Inflammatory macrophage treated with lipopolysaccharide for 1 hour (primary cell): ENCODE measurements around the gene AURKAIP1.
"Not testable (repeated sequence)": the region's sequence is repeated elsewhere in the genome, so short reads cannot be mapped to it uniquely, and the experiment has no call there.

Experiments
- DNase-seq, 2 donors: peaks; one replicate each; pipeline ENCODE4 v3.0.0-alpha.2; 2020 to 2022

Gene AURKAIP1

DNA sequence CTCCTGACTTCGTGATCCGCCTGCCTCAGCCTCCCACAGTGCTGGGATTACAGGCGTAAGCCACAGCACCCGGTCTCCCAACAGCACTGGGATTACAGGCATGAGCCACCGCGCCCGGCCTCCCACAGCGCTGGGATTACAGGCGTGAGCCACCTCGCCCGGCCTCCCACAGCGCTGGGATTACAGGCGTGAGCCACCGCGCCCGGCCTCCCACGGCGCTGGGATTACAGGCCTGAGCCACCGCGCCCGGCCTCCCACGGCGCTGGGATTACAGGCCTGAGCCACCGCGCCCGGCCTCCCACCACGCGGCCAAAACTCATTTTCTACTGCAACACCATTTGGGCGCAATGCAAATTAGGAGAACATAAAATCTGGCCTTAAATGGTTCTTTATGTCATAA lies 10.3 kb upstream of the AURKAIP1 start:
- not testable (repeated sequence) for DNase-seq

DNA sequence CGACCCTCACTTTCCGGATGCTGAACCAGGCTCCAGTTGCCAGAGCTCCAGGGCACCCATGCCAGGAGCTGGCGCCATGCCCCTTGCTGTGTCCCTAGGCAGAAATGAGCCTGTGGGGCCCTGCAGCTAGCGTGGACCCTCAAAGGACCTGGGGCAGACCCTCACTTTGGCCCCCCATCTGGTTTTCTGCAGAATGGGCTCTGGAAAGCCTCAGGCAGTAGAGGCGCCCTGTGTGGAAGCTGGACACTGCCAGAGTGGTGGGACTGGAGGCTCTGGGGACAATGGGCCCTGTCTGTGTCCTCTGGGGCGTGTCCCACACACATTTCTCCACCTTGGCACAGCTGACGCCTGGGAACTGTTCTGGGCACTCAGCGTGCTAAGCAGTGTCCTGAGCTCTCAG lies 6.3 kb upstream of the AURKAIP1 start:
- no peak for DNase-seq

DNA sequence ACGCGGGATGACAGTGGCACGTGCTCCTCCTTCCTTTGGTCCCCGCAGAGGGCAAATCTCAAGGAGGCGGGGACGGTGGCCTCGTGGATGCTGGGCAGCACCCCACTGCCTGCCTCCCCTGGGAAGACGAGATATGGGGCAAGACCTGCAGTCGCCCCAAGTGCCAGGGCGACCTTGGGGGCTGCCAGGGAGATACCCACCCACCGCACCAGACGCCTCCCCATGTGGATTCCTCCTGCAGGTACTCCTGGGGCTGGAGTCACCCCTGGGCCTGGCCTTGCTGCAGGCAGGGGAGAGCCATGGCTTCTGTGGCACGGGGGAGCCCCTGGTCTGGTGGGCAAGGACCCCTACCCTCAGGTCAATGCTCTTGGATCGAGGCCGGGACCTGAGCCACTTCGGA lies 5.9 kb upstream of the AURKAIP1 start:
- no peak for DNase-seq

DNA sequence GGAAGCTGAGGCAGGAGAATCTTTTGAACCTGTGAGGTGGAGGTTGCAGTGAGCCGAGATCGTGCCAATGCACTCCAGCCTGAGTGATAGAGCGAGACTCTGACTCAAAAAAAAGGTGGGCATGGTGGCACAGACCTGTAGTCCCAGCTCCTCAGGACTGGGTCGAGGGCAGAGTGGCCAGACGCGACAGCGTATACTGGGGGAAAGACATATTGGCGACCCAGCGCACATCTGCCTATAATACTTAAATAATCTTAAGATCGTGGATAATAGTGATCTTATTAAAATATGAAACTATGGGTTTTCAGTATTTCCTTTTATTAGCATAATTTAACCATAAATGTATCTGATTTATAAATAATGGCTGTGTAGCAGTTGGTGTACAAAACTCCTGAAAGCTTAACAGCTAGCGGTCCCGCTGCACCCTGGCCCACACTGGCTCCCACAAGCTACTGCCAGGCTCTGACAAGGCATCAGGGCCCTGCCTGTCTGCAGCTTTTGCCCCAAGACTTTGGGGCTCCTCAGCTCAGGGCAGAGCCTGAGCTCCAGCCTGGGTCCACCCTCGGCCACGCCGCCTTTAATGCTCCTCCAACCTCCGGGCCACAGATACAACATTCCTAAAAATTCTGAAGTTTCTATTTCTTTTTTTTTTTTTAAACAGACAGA lies 2.7 kb upstream of the AURKAIP1 start:
- DNase-seq: no peak

DNA sequence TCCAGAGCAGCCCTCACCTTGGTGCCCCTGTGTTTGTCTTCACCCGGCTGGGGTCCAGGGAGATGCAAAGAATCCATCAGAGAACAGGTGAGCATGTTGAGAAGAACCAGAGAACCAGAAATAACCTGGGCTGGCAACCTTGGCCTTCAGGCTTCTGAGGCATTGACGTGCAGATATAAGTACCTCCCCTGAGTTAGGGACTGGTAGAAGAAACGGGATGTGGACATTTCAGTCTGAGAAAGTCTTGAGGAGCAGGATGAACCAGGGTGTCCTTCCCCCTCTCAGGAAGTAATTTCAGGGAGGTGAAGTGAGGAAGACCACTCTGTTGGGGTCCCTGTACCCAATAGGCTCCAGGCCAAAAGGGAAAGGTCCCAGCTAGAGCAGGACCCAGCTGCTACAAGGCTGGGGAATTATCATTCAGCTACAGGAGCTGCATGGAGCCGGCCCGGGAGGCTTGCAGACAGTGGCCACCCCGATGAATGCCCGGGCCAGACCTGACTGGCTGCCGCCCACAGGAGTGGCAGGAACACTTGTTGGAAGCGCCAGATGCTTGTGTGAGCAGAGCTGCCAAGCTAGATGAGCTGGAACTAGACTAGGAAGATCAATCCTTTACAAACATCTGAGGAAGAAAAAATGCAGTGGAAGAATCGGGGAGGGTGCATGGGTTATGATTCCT lies 1.7 kb upstream of the AURKAIP1 start:
- DNase-seq: no peak

DNA sequence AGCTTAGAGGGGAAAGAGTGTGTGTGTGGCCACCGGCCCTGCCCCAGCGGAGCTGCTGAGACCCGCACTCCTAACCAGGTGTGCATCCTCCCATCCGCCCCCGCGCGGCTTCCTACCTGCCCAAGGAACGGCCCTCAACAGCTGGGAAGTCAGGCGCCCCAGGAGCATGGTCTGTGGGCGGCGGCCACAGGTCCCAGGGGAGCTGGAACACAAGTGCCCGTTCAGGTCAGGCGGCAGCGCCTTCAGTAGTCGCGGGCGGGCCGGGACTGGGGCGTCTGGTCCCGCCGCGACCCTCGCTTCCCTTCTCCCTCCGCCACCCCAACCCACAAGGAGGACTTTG lies 448 bp downstream of the AURKAIP1 start:
- no peak for DNase-seq

DNA sequence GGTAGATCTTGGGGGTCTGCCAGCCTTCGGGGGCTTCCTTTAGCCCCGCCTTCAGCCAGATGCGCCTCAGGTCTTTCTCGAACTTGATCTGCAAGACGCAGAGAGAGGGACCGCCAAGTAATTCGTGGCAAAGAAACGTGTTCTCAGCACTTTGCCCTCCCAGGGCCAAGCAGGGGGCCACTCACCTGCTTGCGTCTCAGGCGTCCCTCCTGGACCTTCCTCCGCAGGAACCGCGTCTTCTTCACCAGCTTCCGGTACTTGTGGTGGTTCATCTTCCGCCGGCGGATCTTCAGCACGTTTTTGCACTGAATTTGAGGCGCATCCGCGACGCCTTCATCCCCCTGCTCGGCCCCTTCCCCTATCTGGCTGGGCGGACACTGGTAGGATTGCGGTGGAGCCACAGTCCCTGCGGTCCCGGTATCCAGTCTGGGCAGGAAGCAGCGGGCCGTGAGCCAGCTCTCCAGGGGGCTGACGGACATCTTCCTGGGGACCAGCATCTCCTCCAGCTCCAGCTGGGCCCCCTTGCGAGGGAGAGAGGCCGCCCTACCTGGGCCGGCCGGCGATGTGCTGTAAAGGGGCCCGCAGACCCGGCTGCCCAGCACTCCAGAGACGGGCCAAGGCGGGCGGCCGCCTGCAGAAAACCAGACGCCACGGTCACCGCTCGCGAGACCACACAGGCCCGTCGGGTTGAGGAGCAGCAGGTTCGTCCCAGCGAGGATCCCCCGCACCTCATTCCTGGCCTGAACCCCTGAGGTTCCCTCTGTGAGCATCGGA lies 1.0 kb downstream of the AURKAIP1 start:
- no peak for DNase-seq

DNA sequence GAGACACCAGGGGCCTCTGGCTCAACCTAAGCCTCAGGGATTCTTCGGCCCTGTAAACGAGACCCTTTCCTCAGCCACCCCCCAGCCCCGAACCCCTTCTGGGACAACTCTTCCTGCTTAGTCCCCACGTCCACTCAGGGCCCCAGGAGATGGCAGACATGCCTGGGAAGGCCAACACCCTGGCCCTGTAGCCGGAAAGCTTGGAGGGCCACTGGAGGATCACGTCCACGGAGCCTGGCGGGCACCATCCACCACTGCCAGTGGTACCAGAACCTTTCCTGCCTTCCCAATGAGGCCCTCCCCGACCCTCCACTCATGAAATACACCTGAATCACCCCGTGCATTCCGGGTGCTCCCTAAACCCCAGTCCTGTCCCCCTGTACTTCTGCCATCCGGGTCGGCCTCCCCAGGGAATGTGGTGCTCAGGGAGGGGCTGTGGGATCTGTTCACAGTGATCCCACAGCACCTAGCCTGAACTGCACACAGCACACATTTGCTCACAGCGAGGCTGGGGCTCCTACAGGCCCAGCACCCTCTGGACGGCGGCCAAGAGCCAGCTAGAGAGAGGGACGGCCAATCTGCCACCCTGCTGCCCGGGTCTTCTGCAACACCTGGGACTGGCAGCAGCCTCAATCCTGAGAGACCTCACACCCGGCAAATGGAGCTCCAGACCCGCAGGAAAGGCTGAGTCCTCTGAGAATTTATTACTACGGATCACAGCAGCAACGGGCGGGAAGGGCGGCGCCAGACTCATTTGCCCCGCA lies 1.8 kb downstream of the AURKAIP1 start:
- no peak for DNase-seq

DNA sequence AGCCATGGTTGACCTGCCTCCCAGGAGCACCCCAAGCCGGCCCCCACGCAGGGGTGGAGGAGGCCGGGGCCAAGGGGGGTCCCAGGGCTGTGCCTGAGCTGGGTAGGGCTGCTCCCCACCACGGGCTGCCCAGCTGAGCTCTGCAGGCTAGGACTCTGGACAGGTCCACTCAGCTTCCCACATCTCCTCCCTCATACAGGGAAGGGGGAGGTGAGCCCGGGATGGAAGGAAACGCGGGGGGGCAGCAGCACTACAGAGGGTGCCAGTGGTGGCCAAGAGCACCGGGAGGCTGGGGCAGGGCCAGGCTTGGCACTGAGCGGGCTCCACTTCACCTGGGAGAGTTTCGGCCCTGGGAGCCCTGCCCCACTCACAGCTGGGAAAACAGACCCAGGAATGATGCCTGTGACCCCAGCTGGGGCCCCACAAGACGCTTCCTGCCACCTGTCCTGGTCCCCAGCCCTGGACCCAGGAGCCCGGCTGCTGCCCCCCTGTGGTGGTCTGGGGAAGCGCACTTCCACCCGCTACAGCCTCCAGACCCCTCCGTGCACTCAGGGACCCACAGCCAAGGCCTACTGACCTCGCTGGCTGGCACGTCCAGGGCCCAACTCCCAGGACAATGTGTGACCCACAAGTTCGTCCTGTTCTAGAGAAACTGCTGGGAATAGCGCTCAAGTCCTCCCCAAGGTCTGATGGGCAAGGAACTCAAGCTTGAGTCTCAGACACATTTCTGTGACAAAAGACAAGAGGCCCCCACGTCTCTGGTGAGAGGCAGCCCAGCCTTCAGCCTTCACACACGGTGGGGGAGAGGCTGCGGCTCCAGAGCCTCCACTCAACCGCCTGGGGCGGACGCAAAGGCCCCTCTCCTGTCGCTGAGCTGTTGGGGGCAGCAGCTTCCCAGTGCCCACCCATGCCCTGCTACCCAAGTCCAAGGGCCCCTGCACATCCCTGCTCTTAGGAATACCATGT lies 3.0 kb downstream of the AURKAIP1 start:
- peak; percentile 22 to 79 for DNase-seq

DNA sequence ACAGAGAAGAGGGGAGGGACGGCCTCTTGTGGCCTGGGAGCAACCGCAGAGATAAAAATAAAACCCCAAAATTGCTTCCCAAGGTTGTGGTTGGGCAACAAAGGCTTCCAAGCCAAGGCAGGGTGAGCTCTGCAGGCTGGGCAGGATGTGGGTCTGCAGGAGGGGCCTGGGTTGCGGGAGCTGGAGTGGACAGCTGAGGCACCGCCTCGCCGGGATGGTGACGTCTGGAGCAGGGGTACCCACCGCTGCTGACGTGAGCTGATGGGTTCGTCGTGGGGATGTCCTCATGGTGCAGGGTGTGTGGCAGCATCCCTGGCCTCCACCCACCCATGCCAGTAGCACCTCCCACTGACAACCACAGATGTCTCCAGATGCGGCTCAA lies 3.7 kb downstream of the AURKAIP1 start:
- DNase-seq: no peak

DNA sequence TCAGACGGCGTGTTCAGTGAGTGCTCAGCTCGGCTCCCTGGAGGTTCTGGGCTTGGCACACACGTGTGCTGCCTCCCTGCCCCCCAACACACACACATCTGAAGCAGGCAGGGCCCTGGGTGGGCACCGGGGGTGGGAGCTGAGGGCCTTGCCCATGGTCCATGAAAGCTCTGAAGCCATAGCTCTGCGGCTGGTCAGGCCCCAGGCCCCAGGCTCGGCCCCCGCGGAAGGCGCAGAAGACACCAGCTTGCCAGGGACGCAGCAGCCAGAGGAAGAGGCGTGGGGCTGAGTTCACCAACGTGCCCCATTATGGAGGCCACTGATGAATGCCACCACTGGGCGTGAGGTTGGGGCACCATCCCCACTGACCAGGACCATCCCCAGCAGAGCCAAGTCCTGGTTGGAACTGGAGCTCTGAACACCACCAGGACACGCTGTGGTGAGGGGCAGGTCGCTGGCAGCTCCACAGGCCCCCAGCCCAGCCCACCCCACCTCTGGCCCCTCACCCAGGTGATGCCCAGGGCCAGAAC lies 4.2 kb downstream of the AURKAIP1 start:
- no peak for DNase-seq

DNA sequence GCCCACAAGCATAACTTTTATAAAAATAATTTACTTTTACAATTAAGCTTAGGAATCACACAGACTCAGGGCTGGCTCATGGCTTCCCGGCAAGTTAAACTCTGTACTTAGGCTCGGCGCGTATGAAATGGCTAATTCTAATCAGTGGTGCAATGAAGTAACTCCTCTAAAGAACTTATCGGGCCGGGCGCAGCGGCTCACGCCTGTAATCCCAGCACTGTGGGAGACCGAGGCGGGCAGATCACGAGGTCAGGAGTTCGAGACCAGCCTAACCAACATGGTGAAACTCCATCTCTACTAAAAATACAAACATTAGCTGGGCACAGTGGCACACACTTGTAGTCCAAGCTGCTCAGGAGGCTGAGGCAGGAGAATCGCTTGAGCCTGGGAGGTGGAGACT lies 4.9 kb downstream of the AURKAIP1 start:
- DNase-seq: not testable (repeated sequence)

DNA sequence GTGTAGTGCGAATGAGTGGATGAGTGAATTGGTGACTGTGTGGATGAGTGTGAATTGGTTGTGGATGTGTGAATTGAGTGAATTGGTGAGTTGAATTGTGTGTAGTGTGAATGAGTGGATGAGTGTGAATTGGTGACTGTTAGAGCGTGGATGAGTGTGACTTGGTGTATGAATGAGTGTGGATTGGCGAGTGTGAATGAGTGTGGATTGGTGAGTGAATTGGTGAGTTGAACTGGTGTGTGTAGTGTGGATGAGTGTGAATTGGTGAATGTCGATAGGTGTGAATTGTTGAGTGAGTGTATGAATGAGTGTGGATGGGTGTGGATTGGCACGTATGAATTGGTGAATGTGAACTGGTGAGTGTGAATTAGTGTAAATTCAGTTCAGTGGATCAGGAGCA lies 7.7 kb downstream of the AURKAIP1 start:
- no peak for DNase-seq

DNA sequence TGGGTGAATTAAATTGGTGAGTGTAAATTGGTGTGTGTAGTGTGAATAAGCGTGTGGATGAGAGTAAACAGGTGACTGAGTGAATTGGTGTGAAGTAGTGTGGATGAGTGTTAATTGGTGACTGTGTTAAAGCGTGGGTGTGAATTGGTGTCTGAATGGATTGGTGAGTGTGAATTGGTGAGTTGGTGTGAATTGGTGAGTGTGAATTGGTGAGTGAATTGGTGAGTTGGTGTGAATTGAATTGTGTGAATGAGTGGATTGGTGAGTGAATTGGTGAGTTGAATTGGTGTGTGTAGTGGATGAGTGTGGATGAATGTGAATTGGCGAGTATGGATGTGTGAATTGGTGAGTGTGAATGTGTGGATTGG lies 8.3 kb downstream of the AURKAIP1 start:
- DNase-seq: no peak

DNA sequence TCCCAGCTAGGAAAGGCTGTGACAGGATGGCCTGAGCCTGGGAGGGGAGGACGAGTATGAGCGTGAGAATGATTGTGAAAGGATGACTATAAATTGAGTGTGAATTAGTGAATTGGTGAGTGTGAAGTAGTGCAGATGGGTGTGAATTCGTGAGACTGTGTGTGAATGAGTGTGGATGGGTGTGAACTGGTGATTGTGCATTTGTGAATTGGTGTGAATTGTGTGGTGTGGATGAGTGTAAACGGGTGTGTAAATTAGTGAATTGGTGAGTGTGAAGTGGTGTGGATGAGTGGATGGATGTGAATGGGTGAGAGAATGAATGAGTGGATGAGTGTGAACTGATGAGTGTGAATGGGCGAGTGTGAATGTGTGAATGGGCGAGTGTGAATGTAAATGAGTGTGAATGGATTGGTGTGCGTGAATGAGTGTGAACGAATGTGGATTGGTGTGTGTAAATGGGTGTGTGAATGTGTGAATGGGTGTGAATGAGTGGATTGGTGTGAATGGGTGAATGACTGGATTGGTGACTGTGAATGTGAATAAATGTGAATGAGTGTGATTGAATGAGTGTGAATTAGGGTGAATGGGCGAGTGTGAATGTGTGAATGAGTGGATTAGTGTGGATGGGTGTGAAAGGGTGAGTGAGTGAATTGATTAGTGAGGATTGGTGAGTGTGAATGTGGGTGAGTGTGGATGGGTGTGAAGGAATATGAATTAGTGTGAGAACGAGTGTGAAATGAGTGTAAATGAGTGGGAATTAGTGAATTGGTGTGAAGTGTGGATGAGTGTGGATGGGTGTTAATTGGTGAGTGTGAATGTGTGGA lies 8.9 kb downstream of the AURKAIP1 start:
- DNase-seq: no peak

DNA sequence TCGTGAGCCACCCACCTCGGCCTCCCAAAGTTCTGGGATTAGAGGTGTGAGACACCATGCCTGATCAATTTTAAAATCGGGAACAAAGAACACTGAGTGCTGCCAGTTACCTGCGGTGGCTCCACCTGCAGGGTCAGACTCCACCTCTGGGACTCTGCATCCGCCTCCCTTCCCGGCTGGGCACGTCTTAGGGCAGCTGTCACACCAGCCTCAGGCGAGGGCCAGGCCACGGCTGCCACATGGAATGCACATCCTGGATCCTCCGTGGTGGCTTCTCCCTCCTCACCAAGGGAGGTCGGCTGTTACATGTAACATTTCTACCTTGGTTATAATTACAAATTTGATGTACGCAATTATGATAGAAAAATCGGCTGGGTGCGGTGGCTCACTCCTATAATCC lies 10.7 kb downstream of the AURKAIP1 start:
- DNase-seq: no peak

DNA sequence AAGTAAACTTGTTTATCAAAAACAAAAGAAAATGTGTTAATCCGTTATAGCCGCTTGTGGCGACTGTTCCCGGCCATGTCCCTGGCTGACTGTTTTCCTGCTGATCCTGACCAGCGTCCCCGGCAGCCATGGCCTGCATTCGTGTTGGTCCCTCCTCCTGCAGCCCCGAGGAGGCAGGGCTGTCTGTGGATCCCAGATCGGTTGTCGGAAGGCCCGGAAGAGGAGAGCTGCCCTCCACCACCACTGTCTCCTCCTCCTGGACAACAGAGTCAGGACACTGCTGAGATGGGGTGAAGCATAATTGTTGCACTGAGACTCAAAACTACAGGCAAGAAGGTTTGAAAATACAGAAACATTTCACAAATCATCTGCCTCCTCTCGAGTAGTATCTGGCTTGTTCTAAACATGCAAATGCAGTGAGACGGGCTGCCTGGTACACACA lies 13.0 kb downstream of the AURKAIP1 start:
- no peak for DNase-seq

DNA sequence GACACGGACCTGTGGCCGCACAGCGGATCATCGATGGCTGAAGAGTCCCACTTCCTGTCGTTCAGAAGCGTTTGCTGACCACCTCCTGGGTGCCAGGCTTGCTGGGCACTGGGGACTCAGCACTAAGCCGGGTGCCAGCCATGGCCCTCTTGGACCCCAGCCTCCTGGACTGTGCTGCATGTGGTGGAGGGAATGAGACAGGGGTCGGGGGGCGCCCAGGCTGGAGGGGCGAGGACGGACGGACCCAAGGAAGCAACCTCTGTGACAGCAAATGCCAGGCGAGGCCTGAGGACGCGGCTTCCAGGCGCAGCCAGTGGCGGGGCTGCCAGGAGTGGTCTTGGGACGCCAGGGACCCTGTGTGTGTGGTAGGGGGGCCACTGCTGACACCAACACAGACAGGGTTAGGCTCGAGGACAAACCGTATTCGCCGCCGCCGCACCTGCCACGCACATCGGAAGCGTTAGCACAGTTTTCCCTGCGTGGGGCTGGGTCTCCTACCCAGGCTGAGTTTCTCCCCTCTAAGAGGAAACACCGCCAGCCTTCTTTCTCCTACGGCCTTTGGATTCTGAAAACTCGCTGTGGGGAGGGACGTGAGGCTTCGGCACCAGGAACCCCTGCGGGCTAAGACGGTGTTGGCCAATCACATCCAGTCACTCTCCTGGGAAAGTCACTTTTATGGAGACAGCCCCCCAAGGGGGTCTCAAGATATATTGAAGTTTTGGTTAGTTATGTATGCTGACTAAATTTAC lies 13.6 kb downstream of the AURKAIP1 start:
- DNase-seq: no peak

DNA sequence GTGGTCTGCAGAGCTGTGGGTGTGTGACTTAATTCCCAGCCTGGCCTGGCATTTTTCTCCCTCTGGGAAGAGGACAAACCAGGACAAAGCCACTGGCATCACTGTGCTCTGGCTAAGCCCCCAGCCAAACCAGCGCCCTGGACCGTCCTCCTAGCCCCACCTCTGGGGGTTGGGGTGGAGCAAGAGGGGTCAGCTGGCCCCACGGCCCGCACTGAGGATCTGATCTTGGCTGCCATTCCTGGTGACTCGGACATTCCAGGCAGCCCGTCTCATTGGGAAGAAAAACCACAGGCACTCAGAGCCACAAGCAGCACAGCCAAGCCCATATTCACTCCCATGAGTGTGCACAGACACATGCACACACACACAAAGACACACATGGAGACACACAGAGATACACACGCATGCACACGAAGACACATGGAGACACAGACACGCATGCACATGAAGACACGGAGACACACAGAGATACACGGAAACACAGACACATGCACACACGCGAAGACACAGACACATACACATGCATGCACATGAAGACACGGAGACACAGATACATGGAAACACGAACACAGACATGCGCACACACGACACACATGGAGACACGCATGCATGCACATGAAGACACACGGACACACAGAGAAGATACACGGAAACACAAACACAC lies 14.4 kb downstream of the AURKAIP1 start:
- no peak for DNase-seq
